K562 (cell line): ENCODE measurements around the gene FADS1. TPM values are rescaled to one million over a fixed set of nuclear protein-coding genes. Genes with fewer than 3 reads are reported as not detected.

ENCODE experiments used
- BACH1 ChIP-seq: fragments of 200-800 bp; sonication (Bioruptor generic); IDR thresholded peaks from 2 replicates; pipeline ENCODE4 v1.6.1; 2016; ENCODE audit warnings: missing genetic modification characterization, missing compliant biosample characterization
- CCNT2 ChIP-seq: IDR thresholded peaks from 2 replicates; pipeline ENCODE4 v1.6.1; 2011; ENCODE audit warnings: borderline replicate concordance, low read depth, mild to moderate bottlenecking, moderate library complexity, mixed read lengths, low read length; ENCODE audit not compliant: insufficient read length; ENCODE audit errors: extremely low read depth
- CTBP1 ChIP-seq: fragments of 450-650 bp; IDR thresholded peaks from 2 replicates; pipeline ENCODE4 v1.6.1; 2016; ENCODE audit warnings: borderline replicate concordance
- DPF2 ChIP-seq: fragments of 450-650 bp; IDR thresholded peaks from 2 replicates; pipeline ENCODE4 v1.6.1; 2016
- GATAD2B ChIP-seq: fragments of 450-650 bp; IDR thresholded peaks from 2 replicates; pipeline ENCODE4 v1.6.1; 2017; ENCODE audit warnings: mild to moderate bottlenecking, borderline replicate concordance
- JUN ChIP-seq, 2 experiments: sonication (generic) in 1 of 2; formaldehyde crosslinking in 1 of 2; IDR thresholded peaks; 2 replicates each; pipeline versions ENCODE4 v1.6.1 to v1.8.0; 2012 to 2022; ENCODE audit warnings: borderline replicate concordance in 2 of 2, mild to moderate bottlenecking in 2 of 2, improper control_type of control experiment in 1 of 2, low read depth in 1 of 2, low read length in 1 of 2, missing genetic modification reagents in 1 of 2
- MTF1 ChIP-seq: fragments of 250-450 bp; sonication (Bioruptor Pico); IDR thresholded peaks from 2 replicates; pipeline ENCODE4 v1.9.0; 2021; ENCODE audit warnings: moderate library complexity, mild to moderate bottlenecking, inconsistent platforms, borderline replicate concordance
- MYC ChIP-seq, 2 experiments: fragments of 250-450 bp in 1 of 2; sonication (Bioruptor Pico) in 1 of 2; IDR thresholded peaks; 2 replicates each; pipeline versions ENCODE4 v1.5.1 to v1.6.1; 2012 to 2021; ENCODE audit warnings: low read depth in 2 of 2, borderline replicate concordance in 1 of 2, improper control_type of control experiment in 1 of 2, low read length in 1 of 2, mild to moderate bottlenecking in 1 of 2, moderate library complexity in 1 of 2
- MYNN ChIP-seq, 2 experiments: sonication (generic); formaldehyde crosslinking in 1 of 2; IDR thresholded peaks; 2 replicates each; pipeline versions ENCODE4 v1.5.0 to v1.6.1; 2016 to 2020; ENCODE audit warnings: antibody characterized with exemption in 1 of 2, missing genetic modification reagents in 1 of 2
- NONO ChIP-seq, 2 experiments: fragments of 200-400 bp in 1 of 2; fragments of 450-650 bp in 1 of 2; formaldehyde crosslinking in 1 of 2; IDR thresholded peaks; 2 replicates each; pipeline ENCODE4 v1.6.1; 2017; ENCODE audit warnings: low read depth in 2 of 2, mild to moderate bottlenecking in 2 of 2, moderate library complexity in 2 of 2, low read length in 1 of 2
- PML ChIP-seq: IDR thresholded peaks from 2 replicates; pipeline ENCODE4 v1.6.1; 2012; ENCODE audit warnings: low read length, inconsistent platforms
- POLR2G ChIP-seq: fragments of 200-400 bp; formaldehyde crosslinking; IDR thresholded peaks from 2 replicates; pipeline ENCODE4 v1.6.1; 2017; ENCODE audit warnings: low read depth, mild to moderate bottlenecking, antibody characterized with exemption, low read length, moderate library complexity
- RBM15 ChIP-seq: fragments of 200-400 bp; formaldehyde crosslinking; IDR thresholded peaks from 2 replicates; pipeline ENCODE4 v1.6.1; 2018; ENCODE audit warnings: mild to moderate bottlenecking, low read length, moderate library complexity; ENCODE audit not compliant: insufficient read depth
- SRSF7 ChIP-seq: fragments of 200-400 bp; formaldehyde crosslinking; optimal IDR thresholded peaks from 2 replicates; pipeline ENCODE3; 2017; ENCODE audit warnings: mild to moderate bottlenecking, low read depth, low read length
- TGIF2 ChIP-seq: sonication (generic); formaldehyde crosslinking; IDR thresholded peaks from 2 replicates; pipeline ENCODE4 v1.8.1; 2022; ENCODE audit warnings: mild to moderate bottlenecking, missing genetic modification reagents, moderate library complexity
- TRIM25 ChIP-seq: fragments of 450-650 bp; IDR thresholded peaks from 2 replicates; pipeline ENCODE4 v1.7.0; 2016; ENCODE audit warnings: borderline replicate concordance
- VEZF1 ChIP-seq: fragments of 200-800 bp; sonication (Bioruptor generic); IDR thresholded peaks from 2 replicates; pipeline ENCODE4 v1.6.1; 2017; ENCODE audit warnings: missing genetic modification characterization, missing compliant biosample characterization
- ZBTB7A ChIP-seq: IDR thresholded peaks from 2 replicates; pipeline ENCODE4 v1.6.1; 2011; ENCODE audit warnings: low read depth, mild to moderate bottlenecking, low read length, moderate library complexity, borderline replicate concordance; ENCODE audit not compliant: control insufficient read depth
- ZC3H8 ChIP-seq: fragments of 450-650 bp; IDR thresholded peaks from 2 replicates; pipeline ENCODE4 v1.6.1; 2017
- ZNF184 ChIP-seq: sonication (generic); formaldehyde crosslinking; IDR thresholded peaks from 2 replicates; pipeline ENCODE4 v1.5.0; 2020; ENCODE audit warnings: missing genetic modification reagents
- ZNF280A ChIP-seq: fragments of 450-650 bp; IDR thresholded peaks from 2 replicates; pipeline ENCODE4 v1.6.1; 2018; ENCODE audit warnings: mild to moderate bottlenecking, low read depth; ENCODE audit not compliant: partially characterized antibody
- ZNF436 ChIP-seq: fragments of 250-450, 450-650 bp; sonication (Bioruptor Pico); formaldehyde crosslinking; IDR thresholded peaks from 2 replicates; pipeline ENCODE4 v1.7.0; 2020; ENCODE audit warnings: mild to moderate bottlenecking
- polyA plus RNA-seq, 8 experiments: library from polyadenylated mRNA; depleted of rRNA in 4 of 8; stranded (reverse) in 5 of 8; unstranded in 3 of 8; fragments of >200 nt; fragmentation: Nextera tagmentation in 2 of 8; fragmentation: Illumina TruSeq in 1 of 8; extraction: Ambion mirVana in 2 of 8; extraction: Trizol in 1 of 8; gene quantifications; 2 replicates each; pipeline versions ENCODE4 v1.2.1 to v1.2.3, GENCODE V29; 2011 to 2014; ENCODE audit warnings: inconsistent platforms in 1 of 8, missing spikeins in 1 of 8
- total RNA-seq, 7 experiments: library from RNA; depleted of rRNA in 6 of 7; stranded (reverse); fragments of >200 nt in 6 of 7; fragmentation: Illumina TruSeq in 2 of 7; extraction: Trizol in 2 of 7; gene quantifications; 2 replicates each; pipeline versions ENCODE4 v1.2.1 to v1.2.3, GENCODE V29; 2011 to 2021; ENCODE audit warnings: low replicate concordance in 1 of 7

The FADS1 gene
- total and polyA plus RNA-seq, 9 of the 15 experiments (the other 6 are each of a cell fraction or from before 2014, with no cell fraction given), result 110 to 864 (median 364) TPM

GRCh38 chr11:61764606-61765260 is 52.1 kb downstream of the FADS1 start (continued):
- TF ChIP-seq ZNF280A (no peak), POLR2G (no peak; the same call in 1 of the 2 replicates), MTF1 (CRISPR knock-in tag) (no peak), SRSF7 (no peak), MYC (IDR thresholded peaks at IDR 0.05; ENCODE audit: low read depth, low read length) (peak; percentile 26; the same call in 1 of the 2 replicates), MYC (CRISPR knock-in tag; IDR thresholded peaks at IDR 0.05; ENCODE audit: borderline replicate concordance, low read depth) (no peak), TRIM25 (no peak), ZNF184 (no peak), CCNT2 (no peak), CTBP1 (peak; percentile 42; the same call in 1 of the 2 replicates), TGIF2 (CRISPR knock-in tag) (no peak), JUN (IDR thresholded peaks at IDR 0.05; ENCODE audit: borderline replicate concordance, low read depth, low read length) (0 out of 2 replicates have a peak, but pooled peaks have one; percentile 17), JUN (CRISPR knock-in tag; IDR thresholded peaks at IDR 0.05; ENCODE audit: borderline replicate concordance) (no peak), PML (no peak), VEZF1 (CRISPR knock-in tag) (peak; percentile 95), ZC3H8 (no peak), NONO (IDR thresholded peaks at IDR 0.05; ENCODE audit: low read depth in 2 of 2, low read length in 1 of 2) (0 out of 4 replicates have a peak, but pooled peaks of 1 of the 2 experiments have one; percentile 17), GATAD2B (no peak), RBM15 (no peak), BACH1 (tag) (no peak), ZNF436 (no peak), ZBTB7A (peak; percentile 69; the same call in 1 of the 2 replicates), MYNN (IDR thresholded peaks at IDR 0.05) (no peak), MYNN (CRISPR knock-in tag; IDR thresholded peaks at IDR 0.05) (no peak), DPF2 (no peak)
